GM19238 (cell line): Measurements from ENCODE around the gene TXNRD3.
"Not testable (repeated sequence)": the region's sequence is repeated elsewhere in the genome, so short reads cannot be mapped to it uniquely, and the experiment has no call there.

Source experiments
- DNase-seq: peaks from one replicate; pipeline ENCODE4 v3.0.0; 2011; ENCODE audit warnings: low spot score; ENCODE audit not compliant: insufficient read length

The TXNRD3 gene

GRCh38 chr3:126646674-126647073 is 8.2 kb downstream of the TXNRD3 start:
- no peak for DNase-seq

- DNase-seq: no peak
These were observed 10.3 kb downstream of the TXNRD3 start for GRCh38 chr3:126644615-126645014.

- DNase-seq: no peak
These were observed 16.1 kb downstream of the TXNRD3 start for GRCh38 chr3:126638790-126639189.

- DNase-seq: no peak
These were observed 18.5 kb downstream of the TXNRD3 start for GRCh38 chr3:126636436-126636835.

- no peak for DNase-seq
These were observed 20.1 kb downstream of the TXNRD3 start for GRCh38 chr3:126634803-126635202.

- no peak for DNase-seq
These were observed 24.9 kb downstream of the TXNRD3 start for GRCh38 chr3:126630020-126630419.

- DNase-seq: not testable (repeated sequence)
These were observed 29.2 kb downstream of the TXNRD3 start for GRCh38 chr3:126625735-126626134.

GRCh38 chr3:126622694-126623093 is 32.2 kb downstream of the TXNRD3 start:
- DNase-seq: no peak

GRCh38 chr3:126621627-126622345 is 33.1 kb downstream of the TXNRD3 start:
- DNase-seq: no peak

- no peak for DNase-seq
These were observed 33.8 kb downstream of the TXNRD3 start for GRCh38 chr3:126621171-126621570.

GRCh38 chr3:126620738-126621137 is 34.2 kb downstream of the TXNRD3 start:
- no peak for DNase-seq

- DNase-seq: no peak
These were observed 36.2 kb downstream of the TXNRD3 start for GRCh38 chr3:126618760-126619159.

- no peak for DNase-seq
These were observed 36.9 kb downstream of the TXNRD3 start for GRCh38 chr3:126618021-126618420.

- DNase-seq: no peak
These were observed 37.4 kb downstream of the TXNRD3 start for GRCh38 chr3:126617571-126617970.

- no peak for DNase-seq
These were observed 38.0 kb downstream of the TXNRD3 start for GRCh38 chr3:126616931-126617330.

GRCh38 chr3:126613479-126614188 is 41.3 kb downstream of the TXNRD3 start:
- DNase-seq: no peak

GRCh38 chr3:126612479-126613205 is 42.3 kb downstream of the TXNRD3 start:
- no peak for DNase-seq

GRCh38 chr3:126609909-126610308 is 45.0 kb downstream of the TXNRD3 start:
- no peak for DNase-seq

- DNase-seq: no peak
These were observed 47.6 kb downstream of the TXNRD3 start for GRCh38 chr3:126607214-126607908.

- DNase-seq: no peak
These were observed 48.9 kb downstream of the TXNRD3 start for GRCh38 chr3:126606001-126606400.

GRCh38 chr3:126604691-126605090 is 50.2 kb downstream of the TXNRD3 start:
- no peak for DNase-seq

- no peak for DNase-seq
These were observed 55.8 kb downstream of the TXNRD3 start for GRCh38 chr3:126599101-126599500.
